ENCODE data around the gene RPL13A. TPM values are rescaled to one million over a fixed set of nuclear protein-coding genes. Genes with fewer than 3 reads are reported as not detected.

RPL13A gene
- total RNA-seq, 2 donors from 2014 or later, result 765 to 1,868 TPM

DNA sequence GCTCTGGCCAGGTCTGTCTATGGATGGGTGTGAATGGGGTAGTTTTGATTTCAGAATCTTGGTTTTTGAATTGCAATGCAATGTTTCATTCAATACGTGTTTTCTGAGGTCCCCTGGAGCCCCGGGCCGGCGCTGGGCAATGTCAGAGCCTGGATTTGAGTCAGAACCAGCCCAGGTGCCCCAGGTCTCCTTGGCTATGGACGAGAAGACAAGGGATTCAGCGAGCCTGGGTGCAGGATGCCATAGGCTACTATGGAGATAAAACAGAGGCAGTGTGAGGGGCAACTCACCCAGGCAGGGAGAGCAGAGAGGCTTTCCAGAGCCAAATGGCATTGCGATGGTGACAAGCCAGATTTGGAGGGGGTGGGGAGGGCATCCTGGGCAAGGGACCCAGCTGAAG lies 1.2 kb upstream of the RPL13A start:
- Histone ChIP-seq H3K4me1 (peaks cover 0 to 28% of the 10 kb centered on the region in 2 donors), H3K9me3 (no peaks in the 10 kb centered on the region), H3K36me3 (peaks cover 26% of the 10 kb centered on the region), H3K4me3 (no peak overlapping the region), H3K27ac (no peak overlapping the region), H3K27me3 (no peaks in the 10 kb centered on the region)
- DNase-seq (ENCODE audit: low spot score), result no peak
- no peak for TF ChIP-seq CTCF (IDR thresholded peaks at IDR 0.05)

DNA sequence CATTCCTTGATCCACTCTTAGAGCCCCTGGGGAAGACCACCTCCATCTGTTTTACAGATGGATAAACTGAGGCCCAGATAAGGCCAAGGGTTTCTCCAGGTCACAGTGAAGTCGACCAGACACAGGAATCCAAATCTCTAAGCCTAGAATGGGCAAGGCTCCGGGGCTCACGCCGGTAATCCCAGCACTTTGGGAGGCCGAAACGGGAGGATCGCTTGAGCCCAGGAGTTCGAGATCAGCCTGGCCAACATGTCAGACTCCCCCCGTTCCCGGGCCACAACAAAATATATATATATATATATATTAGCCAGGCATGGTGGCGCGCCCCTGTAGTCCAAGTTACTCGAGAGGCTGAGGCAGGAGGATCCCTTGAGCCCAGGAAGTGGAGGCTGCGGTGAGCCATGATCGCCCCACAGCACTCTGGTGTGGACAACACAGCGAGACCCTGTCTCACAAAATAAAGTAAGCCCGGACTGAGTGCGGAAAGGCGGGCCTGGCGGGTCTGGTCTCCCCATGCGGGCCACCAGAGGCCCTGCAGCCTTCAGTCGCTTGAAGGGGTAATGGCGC lies 615 bp upstream of the RPL13A start:
- H3K4me3 ChIP-seq, result peak overlapping the region in 1 of 2 donors; percentile 98

DNA sequence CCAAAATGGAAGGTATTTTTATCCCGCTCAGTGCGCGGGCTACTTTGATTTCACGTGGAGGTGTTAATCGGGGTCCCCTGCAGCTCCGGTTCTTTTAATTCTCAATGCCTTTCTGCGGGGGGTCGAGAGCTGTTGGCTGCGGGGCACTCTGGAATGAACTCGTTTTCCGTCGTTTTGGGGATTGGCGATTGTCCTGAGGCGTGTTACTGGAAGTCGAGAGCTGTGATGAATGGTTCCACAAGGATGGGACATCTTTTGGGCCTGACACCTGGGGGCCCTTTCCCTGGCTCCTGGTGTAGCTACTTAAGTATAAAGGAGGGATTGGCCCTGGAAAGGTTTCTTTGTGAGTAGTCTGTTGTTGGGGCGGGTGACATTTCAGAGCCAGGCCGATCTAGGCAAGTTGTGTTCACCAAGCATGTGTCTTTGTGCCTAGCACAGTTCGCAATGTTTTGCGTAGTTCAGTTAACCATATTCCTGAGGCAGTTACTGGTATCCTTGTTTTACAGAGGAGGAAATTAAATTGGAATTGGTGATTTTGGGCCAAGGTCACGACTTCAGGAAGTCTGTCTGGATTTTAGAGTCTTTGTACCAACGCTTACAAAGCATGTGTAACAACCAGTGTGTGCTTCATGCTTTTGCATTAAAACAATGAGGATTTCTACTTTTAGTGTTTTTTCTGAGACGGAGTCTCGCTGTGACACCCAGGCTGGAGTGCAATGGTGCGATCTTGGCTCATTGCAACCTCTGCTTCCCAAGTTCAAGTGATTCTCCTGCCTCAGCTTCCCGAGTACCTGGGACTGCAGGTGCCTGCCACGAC lies 846 bp downstream of the RPL13A start:
- Histone ChIP-seq H3K4me3 (peak overlapping the region; percentile 83 to 98), H3K27ac (peak overlapping the region; percentile 85 to 96), H3K4me1 (peaks cover 0 to 28% of the 10 kb centered on the region in 2 donors), H3K36me3 (peaks cover 46% of the 10 kb centered on the region), H3K27me3 (no peaks in the 10 kb centered on the region), H3K9me3 (no peaks in the 10 kb centered on the region)
- no peak for DNase-seq (ENCODE audit: low spot score)
- TF ChIP-seq CTCF (IDR thresholded peaks at IDR 0.05), result no peak

More for the DNA sequence above, 615 bp upstream of the RPL13A start:
- Histone ChIP-seq H3K27me3 (no peaks in the 10 kb centered on the region), H3K4me1 (peaks cover 0 to 28% of the 10 kb centered on the region in 2 donors), H3K36me3 (peaks cover 31% of the 10 kb centered on the region), H3K9me3 (no peaks in the 10 kb centered on the region), H3K27ac (peak overlapping the region; percentile 81 to 96)
- no peak for TF ChIP-seq CTCF (IDR thresholded peaks at IDR 0.05)
- DNase-seq (ENCODE audit: low spot score), result peak; percentile 65

DNA sequence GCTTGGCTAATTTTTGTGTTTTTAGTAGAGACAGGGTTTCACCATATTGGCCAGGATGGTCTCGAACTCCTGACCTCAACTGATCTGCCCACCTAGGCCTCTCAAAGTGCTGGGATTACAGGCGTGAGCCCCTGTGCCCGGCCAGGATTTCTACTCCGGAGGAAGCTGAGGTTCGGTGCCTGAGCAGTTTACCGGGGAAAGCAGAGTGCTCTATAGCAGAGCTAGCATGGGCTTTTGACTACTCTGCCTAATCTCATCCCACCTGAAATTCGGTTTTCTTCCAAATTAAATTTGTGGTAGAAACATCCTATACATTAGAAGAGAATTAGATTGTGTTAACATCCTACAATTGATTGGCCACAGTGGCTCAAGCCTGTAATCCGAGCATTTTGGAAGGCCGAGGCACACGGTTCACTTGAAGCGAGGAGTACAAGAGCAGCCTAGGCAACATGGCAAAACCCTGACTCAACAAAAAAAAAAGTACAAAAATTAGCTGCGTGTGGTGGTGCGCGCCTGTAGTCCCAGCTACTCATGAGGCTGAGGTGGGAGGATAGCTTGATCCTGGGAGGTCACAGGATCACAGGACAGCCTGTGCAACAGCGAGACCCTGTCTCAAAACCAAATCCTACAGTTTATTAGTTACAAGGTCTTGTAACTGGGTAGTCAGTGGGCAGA lies 1.6 kb downstream of the RPL13A start:
- peaks cover 0 to 28% of the 10 kb centered on the region in 2 donors for H3K4me1 ChIP-seq
- H3K9me3 ChIP-seq, result no peaks in the 10 kb centered on the region
- DNase-seq (ENCODE audit: low spot score), result no peak
- H3K4me3 ChIP-seq, result peak overlapping the region; percentile 83 to 98
- H3K36me3 ChIP-seq, result peaks cover 48% of the 10 kb centered on the region
- peak overlapping the region; percentile 11 to 96 for H3K27ac ChIP-seq
- H3K27me3 ChIP-seq, result no peaks in the 10 kb centered on the region
- TF ChIP-seq CTCF (IDR thresholded peaks at IDR 0.05), result no peak

- H3K36me3 ChIP-seq, result peaks cover 48% of the 10 kb centered on the region
- peak overlapping the region; percentile 11 to 96 for H3K27ac ChIP-seq
- H3K9me3 ChIP-seq, result no peaks in the 10 kb centered on the region
- H3K4me1 ChIP-seq, result peaks cover 0 to 28% of the 10 kb centered on the region in 2 donors
- H3K4me3 ChIP-seq, result peak overlapping the region; percentile 83 to 98
- H3K27me3 ChIP-seq, result no peaks in the 10 kb centered on the region
- TF ChIP-seq CTCF (IDR thresholded peaks at IDR 0.05), result no peak
- no peak for DNase-seq (ENCODE audit: low spot score)
Observed at GRCh38 chr19:49489601-49490167, 2.3 kb downstream of the RPL13A start.

All from right atrium auricular region (tissue), 2 donors.